IPS-18a (cell line): Measurements from ENCODE around the gene CNPY2.
"Not testable (repeated sequence)": the region's sequence is repeated elsewhere in the genome, so short reads cannot be mapped to it uniquely, and the experiment has no call there.

Source experiments
- H3K27ac ChIP-seq: one replicate; pipeline ENCODE4 v1.5.1; 2013; ENCODE audit warnings: low read length
- H3K27me3 ChIP-seq: one replicate; pipeline ENCODE4 v1.6.1; 2013; ENCODE audit warnings: mild to moderate bottlenecking, low read length; ENCODE audit not compliant: control insufficient read depth, insufficient read depth
- H3K36me3 ChIP-seq: one replicate; pipeline ENCODE4 v1.6.1; 2013; ENCODE audit warnings: low read depth, low read length; ENCODE audit not compliant: control insufficient read depth
- H3K4me1 ChIP-seq: one replicate; pipeline ENCODE4 v1.6.1; 2013; ENCODE audit warnings: low read depth, low read length; ENCODE audit not compliant: control insufficient read depth
- H3K4me3 ChIP-seq: one replicate; pipeline ENCODE4 v1.5.1; 2013; ENCODE audit warnings: low read length
- H3K9ac ChIP-seq: one replicate; pipeline ENCODE4 v1.6.1; 2013; ENCODE audit warnings: mild to moderate bottlenecking, low read length, moderate library complexity
- H3K9me3 ChIP-seq: one replicate; pipeline ENCODE4 v1.6.1; 2013; ENCODE audit warnings: low read depth, low read length; ENCODE audit not compliant: control insufficient read depth

CNPY2 gene

GRCh38 chr12:56315622-56316473 is at the start of gene CNPY2:
Gene CNPY2 (minus strand): TSS chr12:56315988. CDS start chr12:56315217, 771 bp downstream.
- Histone ChIP-seq H3K9me3 (no peaks in the 10 kb centered on the region), H3K36me3 (peaks cover 20% of the 10 kb centered on the region), H3K4me3 (peak within 1 kb of the TSS; percentile 86), H3K9ac (peak within 1 kb of the TSS; percentile 95), H3K27me3 (no peaks in the 10 kb centered on the region), H3K4me1 (peaks cover 4% of the 10 kb centered on the region), H3K27ac (peak within 1 kb of the TSS; percentile 72)

GRCh38 chr12:56362130-56363059 is 46.6 kb upstream of the CNPY2 start, which contains the start of gene APOF:
Gene APOF (minus strand): TSS chr12:56362857. CDS start chr12:56362745, 112 bp downstream.
- H3K4me3 ChIP-seq, result no peak within 1 kb of the TSS
- no peak within 1 kb of the TSS for H3K9ac ChIP-seq
- H3K27ac ChIP-seq, result no peak within 1 kb of the TSS
- H3K27me3 ChIP-seq, result no peaks in the 10 kb centered on the region
- peaks cover 5% of the 10 kb centered on the region for H3K4me1 ChIP-seq
- H3K36me3 ChIP-seq, result no peaks in the 10 kb centered on the region
- H3K9me3 ChIP-seq, result no peaks in the 10 kb centered on the region

DNA sequence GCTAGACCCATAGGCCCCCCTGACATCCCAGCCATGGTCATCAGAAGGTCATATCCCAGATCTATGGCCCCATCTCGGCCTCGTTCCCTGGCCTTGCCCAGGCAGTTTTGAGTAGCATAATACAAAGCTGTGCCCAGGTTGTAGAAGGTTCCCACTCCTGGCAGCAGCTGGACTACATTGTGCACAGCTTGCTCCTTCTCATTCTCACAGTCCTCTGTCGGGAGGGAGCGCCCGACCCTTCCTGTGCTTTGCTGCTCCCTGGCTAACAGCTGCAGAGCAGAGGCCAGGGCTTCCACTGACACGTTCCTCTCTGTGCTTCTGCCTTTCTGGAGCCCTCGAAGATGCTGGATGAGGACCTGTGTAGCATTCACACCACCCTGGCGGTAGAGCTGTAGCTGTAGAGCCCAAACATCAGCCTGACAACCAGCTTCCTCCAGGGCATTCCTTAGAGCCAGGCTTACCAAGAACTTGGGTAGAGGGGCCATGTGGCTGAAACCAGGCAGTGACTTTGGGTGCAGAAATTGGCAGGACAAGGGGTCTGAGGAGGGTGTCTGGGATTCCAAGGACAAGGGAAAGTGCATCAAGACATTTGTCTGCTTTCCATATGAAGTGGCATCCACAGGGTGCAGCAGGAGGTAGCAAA is 45.8 kb upstream of the CNPY2 start:
- Histone ChIP-seq H3K9ac (no peak overlapping the region), H3K27ac (no peak overlapping the region)

DNA sequence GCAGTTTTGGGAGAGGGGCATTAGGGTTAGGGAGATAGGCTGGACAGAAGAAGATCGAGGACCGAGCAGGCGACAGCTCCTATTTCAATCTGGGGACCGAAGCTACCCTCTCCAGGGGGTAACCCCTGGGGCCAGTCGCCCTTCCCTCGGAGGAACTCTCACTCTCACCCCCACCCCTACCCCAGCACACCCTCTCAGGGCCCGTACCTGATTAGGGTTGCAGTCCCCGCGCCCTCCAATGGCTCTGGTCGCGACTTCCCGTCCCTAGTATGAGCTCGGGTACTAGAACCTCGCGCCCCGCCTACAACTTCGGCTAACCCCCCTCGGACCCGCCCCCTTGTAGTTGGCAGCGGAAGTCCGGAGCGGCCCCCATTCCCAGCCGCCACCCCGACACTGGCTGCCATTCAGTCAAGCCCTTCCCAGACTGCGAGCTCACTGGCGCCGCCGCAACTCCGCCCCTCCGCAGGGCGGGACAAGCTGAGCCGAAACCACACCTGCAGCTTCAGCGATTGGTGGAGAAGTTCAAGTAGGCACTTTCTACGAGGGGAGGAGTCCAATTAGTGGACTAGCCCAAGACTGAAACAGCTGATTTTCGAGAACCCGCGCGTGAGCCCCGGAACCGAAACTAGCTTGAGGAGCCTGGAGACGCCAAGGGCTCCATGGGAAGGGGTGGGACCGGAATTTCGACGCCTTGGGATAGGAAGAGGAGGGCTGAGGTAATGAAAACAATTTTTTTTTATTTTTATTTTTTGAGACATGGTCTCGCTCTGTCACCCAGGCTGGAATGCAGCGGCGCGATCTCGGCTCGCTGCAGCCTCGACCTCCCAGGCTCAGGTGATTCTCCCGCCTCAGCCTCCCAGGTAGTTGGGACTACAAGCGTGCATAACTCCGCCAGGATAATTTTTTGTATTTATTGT is 44.3 kb upstream of the CNPY2 start, which contains the start of gene STAT2:
Gene STAT2 (minus strand): TSS at position 257 of the 917 bp plus-strand sequence. CDS start 3,536 bp downstream, outside the sequence.
- Histone ChIP-seq H3K9ac (peak within 1 kb of the TSS; percentile 61), H3K27me3 (no peaks in the 10 kb centered on the region), H3K27ac (peak within 1 kb of the TSS; percentile 2), H3K4me3 (peak within 1 kb of the TSS; percentile 87), H3K4me1 (peaks cover 5% of the 10 kb centered on the region), H3K9me3 (no peaks in the 10 kb centered on the region), H3K36me3 (peaks cover 13% of the 10 kb centered on the region)

More for the DNA sequence above, 45.8 kb upstream of the CNPY2 start:
- H3K27me3 ChIP-seq, result no peaks in the 10 kb centered on the region
- H3K4me1 ChIP-seq, result peaks cover 5% of the 10 kb centered on the region
- H3K4me3 ChIP-seq, result no peak overlapping the region
- H3K9me3 ChIP-seq, result no peaks in the 10 kb centered on the region
- H3K36me3 ChIP-seq, result no peaks in the 10 kb centered on the region

- H3K36me3 ChIP-seq, result peaks cover 24% of the 10 kb centered on the region
- peak overlapping the region; percentile 61 for H3K9ac ChIP-seq
- H3K4me3 ChIP-seq, result peak overlapping the region; percentile 87
- no peak overlapping the region for H3K27ac ChIP-seq
- no peaks in the 10 kb centered on the region for H3K9me3 ChIP-seq
- H3K27me3 ChIP-seq, result no peaks in the 10 kb centered on the region
- H3K4me1 ChIP-seq, result peaks cover 5% of the 10 kb centered on the region
Measured at GRCh38 chr12:56358836-56359532, 43.2 kb upstream of the CNPY2 start.

GRCh38 chr12:56351325-56351724 is 35.5 kb upstream of the CNPY2 start:
- no peaks in the 10 kb centered on the region for H3K9me3 ChIP-seq
- no peak overlapping the region for H3K27ac ChIP-seq
- peaks cover 49% of the 10 kb centered on the region for H3K36me3 ChIP-seq

GRCh38 chr12:56350662-56351061 is 34.9 kb upstream of the CNPY2 start:
- Histone ChIP-seq H3K9ac (no peak overlapping the region), H3K27me3 (no peaks in the 10 kb centered on the region), H3K36me3 (peaks cover 45% of the 10 kb centered on the region), H3K9me3 (no peaks in the 10 kb centered on the region), H3K4me1 (no peaks in the 10 kb centered on the region), H3K4me3 (no peak overlapping the region), H3K27ac (no peak overlapping the region)

More at GRCh38 chr12:56351325-56351724, 35.5 kb upstream of the CNPY2 start:
- no peak overlapping the region for H3K9ac ChIP-seq
- no peaks in the 10 kb centered on the region for H3K4me1 ChIP-seq
- H3K27me3 ChIP-seq, result no peaks in the 10 kb centered on the region
- no peak overlapping the region for H3K4me3 ChIP-seq

DNA sequence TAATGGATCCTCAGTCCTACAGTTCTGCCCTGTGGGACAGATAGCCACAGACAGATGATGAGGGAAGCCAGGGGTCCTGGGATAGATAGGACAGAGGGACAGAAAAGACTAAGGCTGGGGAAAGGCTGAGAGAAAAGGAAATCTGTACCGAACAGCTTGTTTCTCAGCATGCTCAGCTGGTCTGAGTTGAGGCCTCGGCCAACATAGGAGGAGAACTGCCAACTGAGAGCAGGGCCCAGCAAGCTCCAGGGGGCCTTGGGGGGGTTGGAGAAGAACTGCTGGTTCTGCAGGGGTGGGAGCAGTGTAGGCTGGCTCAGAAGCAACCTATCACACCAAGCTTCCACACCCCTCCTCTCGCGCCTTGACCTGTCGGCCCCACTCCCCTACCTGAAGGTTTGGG is 33.0 kb upstream of the CNPY2 start:
- Histone ChIP-seq H3K4me1 (no peaks in the 10 kb centered on the region), H3K27ac (no peak overlapping the region), H3K4me3 (no peak overlapping the region), H3K9me3 (no peaks in the 10 kb centered on the region), H3K9ac (no peak overlapping the region), H3K27me3 (no peaks in the 10 kb centered on the region), H3K36me3 (peaks cover 34% of the 10 kb centered on the region)

DNA sequence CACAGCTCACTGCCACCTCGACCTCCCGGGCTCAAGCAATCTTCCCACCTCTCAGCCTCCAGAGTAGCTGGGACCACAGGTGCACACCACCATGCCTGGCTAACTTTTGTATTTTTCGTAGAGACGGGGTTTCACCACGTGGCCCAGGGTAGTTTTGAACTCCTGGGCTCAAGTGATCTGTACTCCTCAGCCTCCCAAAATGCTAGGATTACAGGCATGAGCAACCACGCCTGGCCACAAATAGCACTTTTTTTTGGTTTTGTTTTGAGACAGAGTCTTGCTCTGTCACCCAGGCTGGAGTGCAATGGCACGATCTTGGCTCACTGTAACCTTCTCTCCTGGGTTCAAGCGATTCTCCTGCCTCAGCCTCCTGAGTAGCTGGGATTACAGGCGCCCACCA is 31.5 kb upstream of the CNPY2 start:
- not testable (repeated sequence) for H3K9me3 ChIP-seq, H3K4me3 ChIP-seq, H3K27ac ChIP-seq, H3K27me3 ChIP-seq, H3K4me1 ChIP-seq, H3K9ac ChIP-seq
- peaks cover 46% of the 10 kb centered on the region for H3K36me3 ChIP-seq

- peaks cover 46% of the 10 kb centered on the region for H3K36me3 ChIP-seq
- H3K27ac ChIP-seq, result no peak overlapping the region
Measured at GRCh38 chr12:56346675-56347074, 30.9 kb upstream of the CNPY2 start.

More at GRCh38 chr12:56346675-56347074, 30.9 kb upstream of the CNPY2 start:
- no peaks in the 10 kb centered on the region for H3K27me3 ChIP-seq
- no peak overlapping the region for H3K9ac ChIP-seq
- H3K4me3 ChIP-seq, result no peak overlapping the region
- H3K4me1 ChIP-seq, result no peaks in the 10 kb centered on the region
- H3K9me3 ChIP-seq, result no peaks in the 10 kb centered on the region
